Ectodermal cell (in vitro differentiated cells): ENCODE results near the gene ME1.

Experiments used
- H3K27ac ChIP-seq: 2 replicates; pipeline ENCODE4 v1.7.0; 2013; ENCODE audit warnings: mild to moderate bottlenecking, low read depth, low read length; ENCODE audit not compliant: insufficient read depth, poor library complexity, severe bottlenecking
- H3K27me3 ChIP-seq: 2 replicates; pipeline ENCODE4 v1.7.0; 2013; ENCODE audit warnings: mild to moderate bottlenecking, low read length; ENCODE audit not compliant: insufficient read depth, control insufficient read depth, poor library complexity, severe bottlenecking
- H3K36me3 ChIP-seq: one replicate; pipeline ENCODE4 v1.7.0; 2013; ENCODE audit warnings: low read length; ENCODE audit not compliant: control insufficient read depth, insufficient read depth
- H3K4me1 ChIP-seq: one replicate; pipeline ENCODE4 v1.7.0; 2013; ENCODE audit warnings: low read length; ENCODE audit not compliant: control insufficient read depth, insufficient read depth
- H3K4me3 ChIP-seq: 2 replicates; pipeline ENCODE4 v1.7.0; 2013; ENCODE audit warnings: low read depth, low read length, control low read depth; ENCODE audit not compliant: insufficient read depth
- H3K9me3 ChIP-seq: 2 replicates; pipeline ENCODE4 v1.7.0; 2013; ENCODE audit warnings: mild to moderate bottlenecking, low read length, moderate library complexity; ENCODE audit not compliant: control insufficient read depth
- WGBS, 2 experiments: methylation state at CpG; one replicate each; pipeline ENCODE4 v1.1.7; 2013; ENCODE audit warnings: missing lambda C conversion rate in 2 of 2; 5-methylcytosine and 5-hydroxymethylcytosine counted together

Gene ME1

GRCh38 chr6:83389606-83390005 is 41.2 kb downstream of the ME1 start:
- no peaks in the 10 kb centered on the region for H3K9me3 ChIP-seq
- no peaks in the 10 kb centered on the region for H3K27me3 ChIP-seq
- H3K27ac ChIP-seq = no peak overlapping the region
- H3K4me1 ChIP-seq = no peaks in the 10 kb centered on the region
- 87 to 100% methylated on average over 2 of the region's 2 CpGs for WGBS, 2 experiments
- H3K4me3 ChIP-seq = no peak overlapping the region
- no peaks in the 10 kb centered on the region for H3K36me3 ChIP-seq

- Histone ChIP-seq H3K36me3 (no peaks in the 10 kb centered on the region), H3K4me3 (no peak overlapping the region), H3K4me1 (no peaks in the 10 kb centered on the region), H3K9me3 (no peaks in the 10 kb centered on the region), H3K27ac (no peak overlapping the region), H3K27me3 (no peaks in the 10 kb centered on the region)
- WGBS, 2 experiments = 100% methylated on average over 3 of the region's 3 CpGs; no CpG with 5 or more reads in 1 of the 2 experiments
These were observed 45.4 kb downstream of the ME1 start for GRCh38 chr6:83385473-83385872.

- no peak overlapping the region for H3K27ac ChIP-seq
- H3K4me3 ChIP-seq = no peak overlapping the region
- H3K9me3 ChIP-seq = no peaks in the 10 kb centered on the region
- H3K4me1 ChIP-seq = no peaks in the 10 kb centered on the region
- no peaks in the 10 kb centered on the region for H3K27me3 ChIP-seq
- H3K36me3 ChIP-seq = no peaks in the 10 kb centered on the region
These were observed 46.1 kb downstream of the ME1 start for GRCh38 chr6:83384751-83385150.

- WGBS, 2 experiments = 86 to 98% methylated on average over 2 of the region's 2 CpGs
- no peaks in the 10 kb centered on the region for H3K36me3 ChIP-seq
- H3K4me1 ChIP-seq = no peaks in the 10 kb centered on the region
- H3K9me3 ChIP-seq = no peaks in the 10 kb centered on the region
- no peaks in the 10 kb centered on the region for H3K27me3 ChIP-seq
- H3K27ac ChIP-seq = no peak overlapping the region
- no peak overlapping the region for H3K4me3 ChIP-seq
These were observed 48.9 kb downstream of the ME1 start for GRCh38 chr6:83381949-83382348.

- Histone ChIP-seq H3K27ac (no peak overlapping the region), H3K36me3 (no peaks in the 10 kb centered on the region), H3K9me3 (no peaks in the 10 kb centered on the region), H3K4me1 (no peaks in the 10 kb centered on the region), H3K27me3 (no peaks in the 10 kb centered on the region), H3K4me3 (no peak overlapping the region)
These were observed 52.0 kb downstream of the ME1 start for GRCh38 chr6:83378621-83379388.

GRCh38 chr6:83371423-83371822 is 59.4 kb downstream of the ME1 start:
- Histone ChIP-seq H3K4me1 (no peaks in the 10 kb centered on the region), H3K4me3 (no peak overlapping the region), H3K36me3 (no peaks in the 10 kb centered on the region), H3K9me3 (no peaks in the 10 kb centered on the region), H3K27ac (no peak overlapping the region), H3K27me3 (no peaks in the 10 kb centered on the region)
- WGBS, 2 experiments = 95 to 98% methylated on average over 2 to 3 of the region's 3 CpGs

- Histone ChIP-seq H3K4me3 (no peak overlapping the region), H3K27ac (no peak overlapping the region), H3K4me1 (no peaks in the 10 kb centered on the region), H3K9me3 (no peaks in the 10 kb centered on the region), H3K27me3 (no peaks in the 10 kb centered on the region), H3K36me3 (no peaks in the 10 kb centered on the region)
- 93 to 100% methylated on average over 1 to 3 of the region's 3 CpGs for WGBS, 2 experiments
These were observed 60.3 kb downstream of the ME1 start for GRCh38 chr6:83370567-83370966.

GRCh38 chr6:83369692-83370091 is 61.2 kb downstream of the ME1 start:
- no peaks in the 10 kb centered on the region for H3K36me3 ChIP-seq
- H3K27me3 ChIP-seq = no peaks in the 10 kb centered on the region
- H3K9me3 ChIP-seq = no peaks in the 10 kb centered on the region
- no peak overlapping the region for H3K27ac ChIP-seq
- H3K4me1 ChIP-seq = no peaks in the 10 kb centered on the region
- no CpG with 5 or more reads among the region's 3 CpGs for WGBS, 2 experiments
- H3K4me3 ChIP-seq = no peak overlapping the region

- Histone ChIP-seq H3K27ac (no peak overlapping the region), H3K4me1 (no peaks in the 10 kb centered on the region), H3K27me3 (no peaks in the 10 kb centered on the region), H3K4me3 (no peak overlapping the region), H3K36me3 (no peaks in the 10 kb centered on the region), H3K9me3 (no peaks in the 10 kb centered on the region)
These were observed 62.3 kb downstream of the ME1 start for GRCh38 chr6:83368577-83368976.

GRCh38 chr6:83367104-83367503 is 63.7 kb downstream of the ME1 start:
- 95 to 100% methylated on average over 1 of the region's 1 CpG for WGBS, 2 experiments
- Histone ChIP-seq H3K9me3 (no peaks in the 10 kb centered on the region), H3K4me1 (no peaks in the 10 kb centered on the region), H3K27me3 (no peaks in the 10 kb centered on the region), H3K4me3 (no peak overlapping the region), H3K36me3 (no peaks in the 10 kb centered on the region), H3K27ac (no peak overlapping the region)

- H3K9me3 ChIP-seq = no peaks in the 10 kb centered on the region
These were observed 64.9 kb downstream of the ME1 start for GRCh38 chr6:83365931-83366330.

More at GRCh38 chr6:83365931-83366330, 64.9 kb downstream of the ME1 start:
- no peaks in the 10 kb centered on the region for H3K4me1 ChIP-seq
- H3K36me3 ChIP-seq = no peaks in the 10 kb centered on the region
- H3K27ac ChIP-seq = no peak overlapping the region
- WGBS, 2 experiments = 90 to 94% methylated on average over 1 of the region's 1 CpG
- no peaks in the 10 kb centered on the region for H3K27me3 ChIP-seq
- no peak overlapping the region for H3K4me3 ChIP-seq
